ENCODE measurements around the gene TIAM1.

DNA sequence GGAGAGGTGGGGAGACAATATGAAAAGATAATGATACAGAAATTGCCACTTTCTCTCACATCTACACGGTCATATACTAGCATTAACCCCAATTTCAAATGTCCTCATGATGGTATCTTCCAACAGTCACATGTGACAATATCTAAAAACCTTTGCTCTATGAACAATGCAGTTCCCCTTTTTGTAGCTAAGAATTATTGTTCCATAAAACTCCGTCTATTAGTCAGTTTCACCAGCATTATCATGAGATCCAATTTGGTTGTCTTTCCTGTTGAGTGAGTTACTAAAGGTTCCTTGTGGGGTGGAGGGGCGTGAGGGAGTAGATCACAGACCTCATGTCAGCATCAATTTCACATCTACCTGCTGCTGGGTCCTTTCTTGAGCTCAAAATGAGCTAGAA is 1.7 kb downstream of the TIAM1 start:
- TF ChIP-seq, protein P1, sequence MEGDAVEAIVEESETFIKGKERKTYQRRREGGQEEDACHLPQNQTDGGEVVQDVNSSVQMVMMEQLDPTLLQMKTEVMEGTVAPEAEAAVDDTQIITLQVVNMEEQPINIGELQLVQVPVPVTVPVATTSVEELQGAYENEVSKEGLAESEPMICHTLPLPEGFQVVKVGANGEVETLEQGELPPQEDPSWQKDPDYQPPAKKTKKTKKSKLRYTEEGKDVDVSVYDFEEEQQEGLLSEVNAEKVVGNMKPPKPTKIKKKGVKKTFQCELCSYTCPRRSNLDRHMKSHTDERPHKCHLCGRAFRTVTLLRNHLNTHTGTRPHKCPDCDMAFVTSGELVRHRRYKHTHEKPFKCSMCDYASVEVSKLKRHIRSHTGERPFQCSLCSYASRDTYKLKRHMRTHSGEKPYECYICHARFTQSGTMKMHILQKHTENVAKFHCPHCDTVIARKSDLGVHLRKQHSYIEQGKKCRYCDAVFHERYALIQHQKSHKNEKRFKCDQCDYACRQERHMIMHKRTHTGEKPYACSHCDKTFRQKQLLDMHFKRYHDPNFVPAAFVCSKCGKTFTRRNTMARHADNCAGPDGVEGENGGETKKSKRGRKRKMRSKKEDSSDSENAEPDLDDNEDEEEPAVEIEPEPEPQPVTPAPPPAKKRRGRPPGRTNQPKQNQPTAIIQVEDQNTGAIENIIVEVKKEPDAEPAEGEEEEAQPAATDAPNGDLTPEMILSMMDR (IDR thresholded peaks at IDR 0.05): no peak
- no peak for TF ChIP-seq BHLHE40 (IDR thresholded peaks at IDR 0.05; ENCODE audit: low read depth, low read length)
- no peak for TF ChIP-seq POLR2A (IDR thresholded peaks at IDR 0.05; ENCODE audit: low read length)
- no peak for TF ChIP-seq HDAC2 (IDR thresholded peaks at IDR 0.05)
